HG03175 (cell line): ENCODE measurements around the gene ACBD4.

Source experiments
- ATAC-seq: cut with Tn5 transposase; IDR thresholded peaks from one replicate; pipeline ENCODE4 v1.9.1; 2021; ENCODE audit warnings: mild to moderate bottlenecking, moderate library complexity; ENCODE audit not compliant: unreplicated experiment

Gene ACBD4

DNA sequence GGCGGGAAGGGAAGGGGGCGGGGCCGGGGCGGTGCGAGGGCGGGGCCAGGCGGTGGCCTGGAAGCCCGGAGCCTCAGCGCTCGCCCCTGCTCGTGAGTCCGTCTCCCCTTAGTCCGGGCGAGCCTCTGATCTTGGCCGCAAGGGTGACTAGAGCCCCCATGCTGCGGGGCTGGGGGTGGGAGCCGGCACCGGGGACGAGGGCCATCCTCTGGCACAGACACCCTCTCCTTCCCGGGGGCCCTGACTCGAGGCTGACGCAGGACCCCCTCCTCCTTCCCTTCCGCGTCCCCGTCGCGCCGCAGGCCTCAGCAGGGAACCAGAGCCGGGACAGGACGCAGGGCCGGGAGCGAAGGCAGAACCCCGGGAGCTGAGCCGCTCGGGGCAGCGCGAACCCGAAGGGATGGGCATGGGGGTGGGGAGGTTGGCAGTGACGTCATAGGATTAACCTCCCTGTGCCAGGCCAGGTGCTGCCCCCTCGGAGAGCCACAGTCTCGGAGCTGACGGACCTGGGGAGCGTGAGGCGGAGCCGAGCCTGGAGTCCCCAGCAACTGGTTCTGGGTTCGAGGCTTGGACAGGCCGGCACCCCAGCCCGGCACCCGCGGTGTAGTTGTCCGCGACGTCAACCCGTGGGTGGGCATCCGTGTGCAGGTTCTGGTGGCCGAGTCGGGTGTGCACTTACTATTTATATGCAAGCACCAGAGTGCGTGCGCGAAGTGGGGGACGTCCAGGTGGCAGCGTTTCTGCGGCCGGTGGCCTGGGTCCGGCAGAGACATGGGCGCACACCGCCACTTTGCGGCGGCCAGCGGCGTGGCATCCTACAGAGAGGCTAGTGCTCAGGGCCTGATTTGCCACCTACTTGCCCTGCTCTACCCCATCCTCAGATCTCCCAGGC lies 2.7 kb upstream of the ACBD4 start:
- no peak for ATAC-seq

DNA sequence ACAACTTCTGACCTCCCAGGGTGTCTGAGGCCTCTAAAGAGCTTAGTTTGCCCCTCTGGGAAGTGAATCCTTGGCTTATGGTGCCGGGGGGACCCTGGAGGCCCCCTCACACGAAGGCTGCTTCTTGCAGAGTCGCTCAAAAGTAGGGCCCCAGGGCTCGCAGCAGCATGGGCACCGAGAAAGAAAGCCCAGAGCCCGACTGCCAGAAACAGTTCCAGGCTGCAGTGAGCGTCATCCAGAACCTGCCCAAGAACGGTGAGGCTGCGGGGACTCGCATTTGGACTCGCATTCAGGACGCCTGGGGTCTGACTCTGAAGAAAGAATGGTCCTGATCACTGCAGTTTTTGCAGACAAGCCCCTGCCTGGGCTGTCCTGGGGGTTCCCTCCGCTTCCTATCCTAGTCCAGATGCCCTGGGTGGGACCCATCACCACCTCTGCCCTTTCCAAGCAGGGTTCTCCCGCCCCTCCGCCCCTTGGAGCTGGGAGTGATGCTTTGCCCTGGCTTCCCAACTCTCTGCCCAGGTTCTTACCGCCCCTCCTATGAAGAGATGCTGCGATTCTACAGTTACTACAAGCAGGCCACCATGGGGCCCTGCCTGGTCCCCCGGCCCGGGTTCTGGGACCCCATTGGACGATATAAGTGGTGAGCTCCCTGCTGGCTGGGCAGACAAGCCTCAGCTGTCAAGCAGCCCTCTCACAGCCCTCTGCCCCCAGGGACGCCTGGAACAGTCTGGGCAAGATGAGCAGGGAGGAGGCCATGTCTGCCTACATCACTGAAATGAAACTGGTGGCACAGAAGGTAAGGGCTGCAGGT lies 698 bp downstream of the ACBD4 start:
- ATAC-seq: no peak

DNA sequence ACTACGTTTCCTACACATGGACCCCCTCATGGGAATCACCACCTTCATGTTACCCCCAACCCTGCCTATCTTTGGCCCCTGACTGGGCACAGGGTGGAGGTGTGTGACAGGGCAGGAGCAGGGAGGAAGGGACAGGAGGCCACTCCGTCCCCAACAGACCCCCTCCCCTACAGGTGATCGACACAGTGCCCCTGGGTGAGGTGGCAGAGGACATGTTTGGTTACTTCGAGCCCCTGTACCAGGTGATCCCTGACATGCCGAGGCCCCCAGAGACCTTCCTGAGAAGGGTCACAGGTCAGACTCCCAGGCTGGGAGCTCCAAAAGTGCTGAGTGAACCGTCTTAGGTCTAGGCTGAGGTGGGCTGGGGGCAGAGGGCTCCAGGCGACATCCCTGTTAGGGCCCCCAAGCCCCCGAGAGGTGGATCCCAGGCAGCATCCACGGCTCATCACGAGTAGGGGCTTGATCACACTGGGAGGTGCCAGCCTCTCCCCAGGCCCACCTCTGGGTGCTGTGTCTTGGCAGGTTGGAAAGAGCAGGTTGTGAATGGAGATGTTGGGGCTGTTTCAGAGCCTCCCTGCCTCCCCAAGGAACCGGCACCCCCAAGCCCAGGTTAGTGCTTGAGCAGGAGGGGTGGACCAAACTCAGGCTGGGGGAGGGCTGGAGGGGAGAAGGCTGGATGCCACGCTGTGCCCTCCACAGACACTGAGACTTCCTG lies 1.5 kb downstream of the ACBD4 start:
- no peak for ATAC-seq

DNA sequence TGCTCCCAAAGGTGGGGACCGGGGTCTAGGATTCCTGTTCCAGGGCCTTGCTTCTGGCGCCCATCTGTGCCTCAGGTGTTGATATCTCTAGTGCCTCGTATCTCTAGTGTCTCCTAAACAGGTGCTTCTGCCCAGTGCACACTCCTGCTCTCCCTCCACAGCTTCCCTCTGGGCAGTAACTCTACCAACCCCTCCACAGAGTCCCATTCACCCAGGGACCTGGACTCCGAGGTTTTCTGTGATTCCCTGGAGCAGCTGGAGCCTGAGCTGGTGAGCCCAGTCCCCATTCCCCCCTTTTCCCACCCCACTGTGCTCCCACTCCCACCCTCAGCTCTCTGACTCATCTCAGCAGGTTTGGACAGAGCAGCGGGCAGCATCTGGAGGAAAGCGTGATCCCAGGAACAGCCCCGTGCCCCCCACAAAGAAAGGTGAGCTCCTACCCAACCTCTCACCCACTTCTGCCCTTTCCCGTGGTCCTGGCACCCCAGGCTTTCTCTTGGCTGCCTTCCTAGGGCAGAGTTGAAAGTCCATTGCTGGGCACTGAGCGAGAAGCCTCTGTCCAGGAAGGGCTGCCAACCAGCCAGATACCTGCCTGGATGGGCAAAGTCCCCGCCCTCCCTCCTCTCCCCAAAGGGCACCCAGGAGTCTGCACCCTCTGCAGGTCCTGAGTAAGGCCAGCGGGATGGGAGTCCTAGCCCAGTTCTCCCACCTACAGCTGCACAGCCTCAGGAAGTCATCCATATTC lies 2.2 kb downstream of the ACBD4 start:
- ATAC-seq: no peak

DNA sequence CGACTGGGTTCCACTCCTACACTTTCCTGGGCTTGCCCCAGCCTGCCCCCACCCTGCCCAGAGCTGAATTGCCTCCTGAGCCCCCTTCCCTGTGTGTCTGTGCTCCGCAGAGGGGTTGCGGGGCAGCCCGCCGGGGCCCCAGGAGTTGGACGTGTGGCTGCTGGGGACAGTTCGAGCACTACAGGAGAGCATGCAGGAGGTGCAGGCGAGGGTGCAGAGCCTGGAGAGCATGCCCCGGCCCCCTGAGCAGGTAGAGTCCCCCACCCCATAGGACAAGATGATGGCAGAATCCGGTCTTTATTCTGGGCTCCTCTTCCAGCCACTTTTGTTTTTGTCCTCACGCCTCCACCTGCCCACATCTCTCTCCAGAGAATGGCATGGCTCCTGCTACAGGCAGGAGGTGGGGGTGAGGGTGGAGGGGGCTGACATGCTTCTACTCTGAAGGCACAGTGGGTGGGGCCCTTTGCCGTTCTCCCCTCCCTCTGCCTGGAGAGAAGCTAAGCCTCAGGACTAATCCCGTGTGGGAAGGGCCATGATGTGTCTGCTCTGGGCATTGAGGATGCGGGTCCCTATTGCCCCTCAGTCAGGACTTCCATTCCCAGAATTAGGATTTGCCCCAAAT lies 3.5 kb downstream of the ACBD4 start:
- ATAC-seq: no peak

DNA sequence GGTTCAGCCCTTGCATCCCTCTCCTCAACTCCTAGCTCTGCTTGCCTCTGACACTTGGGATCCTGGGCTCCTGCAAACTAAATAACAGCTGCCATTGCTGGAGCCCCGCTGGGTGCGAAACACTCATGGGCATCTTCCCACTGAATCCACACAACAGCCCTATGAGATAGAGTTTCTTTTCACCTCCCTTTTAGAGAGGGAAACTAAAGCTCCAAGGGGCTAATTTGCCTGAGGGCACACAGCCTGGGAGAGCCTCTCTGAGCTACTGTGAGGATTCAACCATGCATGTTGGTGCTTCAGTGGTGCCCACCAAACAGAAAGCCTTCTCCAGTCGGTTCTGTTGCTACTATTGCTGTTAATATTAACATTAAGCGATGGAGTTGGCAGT lies 4.0 kb downstream of the ACBD4 start:
- no peak for ATAC-seq

DNA sequence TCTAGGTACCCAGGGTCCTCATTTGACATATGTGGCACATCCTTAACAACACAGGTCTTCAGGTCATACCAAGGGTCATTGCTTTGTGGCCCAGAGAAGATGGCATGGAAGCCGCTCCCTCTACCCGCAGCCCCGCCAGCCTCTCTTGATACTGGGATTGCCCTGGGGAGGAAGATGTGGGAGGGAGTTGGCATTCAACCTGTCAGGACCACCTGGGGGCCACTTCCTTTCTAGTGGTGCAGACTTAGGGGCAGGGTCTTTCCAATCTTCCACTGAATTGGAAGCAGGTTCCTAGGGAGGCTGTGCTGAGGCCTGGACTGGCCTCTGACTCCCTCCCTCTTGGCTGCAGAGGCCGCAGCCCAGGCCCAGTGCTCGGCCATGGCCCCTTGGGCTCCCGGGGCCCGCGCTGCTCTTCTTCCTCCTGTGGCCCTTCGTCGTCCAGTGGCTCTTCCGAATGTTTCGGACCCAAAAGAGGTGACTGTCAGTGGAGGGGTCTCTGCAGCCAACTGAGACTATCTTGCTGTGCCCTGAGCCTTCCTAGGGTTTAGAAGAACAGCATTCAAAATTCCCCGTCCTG lies 7.7 kb downstream of the ACBD4 start:
- no peak for ATAC-seq

DNA sequence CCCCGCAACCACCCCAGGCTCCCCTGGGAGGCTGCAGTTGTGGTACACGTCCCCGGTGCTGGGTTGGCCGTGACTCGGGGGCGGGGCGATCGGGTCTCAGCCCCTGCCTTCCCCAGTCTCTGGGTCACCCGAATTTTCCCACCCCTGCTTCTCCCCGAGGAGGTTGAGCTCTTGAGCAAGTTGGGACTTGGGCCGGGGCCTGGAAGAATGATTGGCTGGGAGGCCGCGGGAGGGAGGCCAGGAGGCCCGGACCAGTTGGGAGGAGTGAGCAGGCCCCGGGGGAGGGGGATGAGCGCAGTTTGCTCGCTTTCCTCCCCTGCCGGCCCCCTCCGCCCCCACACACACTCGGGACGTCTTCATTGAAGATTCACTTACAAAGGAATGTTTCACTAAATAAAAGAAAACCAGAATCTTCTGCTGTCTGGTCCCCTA lies 8.3 kb downstream of the ACBD4 start:
- ATAC-seq: no peak

DNA sequence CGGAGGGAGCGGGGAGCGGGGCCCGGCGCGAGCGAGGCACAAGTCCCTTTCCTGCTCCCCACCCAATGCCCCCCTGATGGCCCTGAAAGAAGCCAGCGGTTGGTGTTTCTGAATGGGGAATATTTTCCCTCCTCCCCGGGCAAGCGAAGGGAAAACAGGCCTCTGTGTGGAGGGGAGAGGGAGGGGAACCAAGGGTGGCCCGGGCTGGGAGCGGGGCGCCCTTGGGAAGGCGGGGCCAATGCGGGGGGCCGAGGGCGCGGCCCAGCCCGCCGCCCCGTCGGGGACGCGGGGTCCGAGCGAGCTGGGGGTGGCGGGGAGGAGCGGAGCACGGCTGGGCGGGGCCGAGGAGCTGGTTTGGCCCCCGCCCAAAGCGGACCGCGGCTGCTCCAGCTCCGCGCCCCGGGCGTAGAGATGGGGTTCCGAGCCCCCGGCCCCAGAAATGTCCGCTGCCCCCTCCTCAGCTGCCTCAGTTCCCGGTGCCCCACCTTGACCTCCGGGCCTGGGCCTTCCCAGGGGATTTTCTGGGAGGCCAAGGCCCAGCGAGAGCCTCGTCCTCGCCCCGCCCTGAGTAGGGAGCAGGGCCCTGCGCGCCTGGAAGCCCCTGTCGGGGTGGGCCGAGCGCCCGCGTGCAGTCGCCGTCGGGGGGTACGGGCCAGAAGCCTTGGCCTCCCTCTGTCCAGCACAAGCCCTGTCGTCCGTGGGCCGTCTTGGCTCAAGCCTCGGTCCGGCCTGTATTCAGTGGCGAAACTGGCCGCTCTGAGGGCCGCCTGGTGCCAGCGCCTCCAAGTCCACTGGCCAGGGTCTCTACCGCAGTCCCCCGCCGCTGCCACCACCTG lies 8.9 kb downstream of the ACBD4 start:
- no peak for ATAC-seq

DNA sequence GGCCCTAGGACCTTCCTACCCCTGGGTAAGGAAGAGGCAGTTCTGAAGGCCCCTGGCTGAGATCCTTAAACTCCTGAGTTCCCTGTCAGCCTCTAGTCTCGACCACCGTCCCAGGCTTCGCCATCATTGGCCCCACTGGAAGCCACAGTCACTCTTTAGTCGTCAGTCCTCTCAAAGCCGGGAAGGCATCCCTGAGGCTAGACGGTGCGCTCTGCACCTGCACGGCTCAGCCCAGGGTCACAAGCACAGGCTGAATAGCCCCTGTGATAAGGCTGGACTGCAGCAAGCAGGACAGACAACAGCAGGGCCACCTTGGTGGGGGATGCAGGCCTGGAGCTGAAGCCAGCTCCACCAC lies 9.5 kb downstream of the ACBD4 start:
- no peak for ATAC-seq

DNA sequence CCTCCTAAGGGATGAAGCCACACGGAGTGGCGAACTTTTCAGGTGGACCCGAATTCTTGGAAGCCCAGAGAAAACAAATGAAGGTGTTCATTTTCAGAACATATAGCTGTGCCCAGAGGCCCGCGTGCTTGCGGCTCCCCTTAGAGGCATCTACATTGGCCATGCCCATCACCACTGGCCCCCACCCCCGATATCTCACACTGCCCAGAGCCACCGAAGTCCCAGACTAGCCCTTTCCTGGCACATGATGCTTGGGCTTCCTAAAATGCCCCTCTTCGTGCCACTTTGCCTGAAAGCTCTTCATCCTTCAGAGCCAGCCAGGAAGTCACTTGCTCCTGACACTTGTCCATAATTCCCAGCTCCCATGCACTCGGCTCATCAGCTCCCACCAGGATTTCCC lies 10.7 kb downstream of the ACBD4 start:
- no peak for ATAC-seq

DNA sequence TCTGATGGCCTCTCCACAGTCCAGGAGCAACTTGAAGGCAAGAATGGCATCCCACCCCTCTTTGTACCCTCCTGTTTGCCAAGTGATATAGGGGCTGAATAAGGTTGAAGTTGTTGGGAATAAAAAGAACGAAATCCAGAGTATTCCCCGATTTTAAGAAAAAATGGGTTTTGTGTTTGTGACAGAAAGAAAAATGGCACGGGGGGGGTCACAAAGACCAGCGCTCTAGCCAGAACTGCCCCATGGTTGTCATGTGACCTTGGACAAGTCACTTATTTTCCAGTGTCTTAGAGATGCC lies 11.1 kb downstream of the ACBD4 start:
- no peak for ATAC-seq

DNA sequence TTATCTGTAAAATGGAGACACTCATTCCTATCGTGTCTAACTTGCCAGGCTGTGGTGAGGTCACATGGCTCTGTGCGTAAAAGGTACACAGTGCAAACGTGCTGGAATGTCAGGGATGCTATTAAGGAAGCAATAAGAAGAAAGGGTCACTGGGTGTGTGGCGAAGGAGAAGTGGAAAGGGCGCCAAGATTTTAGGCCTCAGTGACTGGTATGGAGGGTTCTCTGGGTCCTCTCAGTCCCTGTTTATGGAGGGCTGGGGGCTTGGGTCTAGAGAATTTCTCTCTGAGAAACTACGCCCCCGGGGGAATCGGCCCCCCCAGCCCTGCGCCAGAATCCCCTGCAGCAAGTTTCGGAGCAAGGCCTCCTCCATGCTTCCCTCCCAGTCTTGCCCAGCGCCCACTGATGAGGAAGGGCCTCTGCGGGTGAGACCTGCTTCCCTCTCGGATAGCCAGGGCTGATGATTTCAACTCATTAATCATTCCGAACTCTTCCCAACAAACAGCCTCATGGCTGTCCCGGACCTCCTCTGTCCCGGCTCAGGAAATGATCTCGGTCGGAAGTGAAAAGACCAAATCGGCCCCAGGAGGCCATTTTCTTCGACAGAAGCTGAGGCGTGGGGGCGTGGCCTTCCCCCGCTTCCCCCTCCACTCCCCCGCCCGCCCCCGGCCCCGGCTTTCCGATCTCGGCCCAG lies 11.5 kb downstream of the ACBD4 start:
- no peak for ATAC-seq

DNA sequence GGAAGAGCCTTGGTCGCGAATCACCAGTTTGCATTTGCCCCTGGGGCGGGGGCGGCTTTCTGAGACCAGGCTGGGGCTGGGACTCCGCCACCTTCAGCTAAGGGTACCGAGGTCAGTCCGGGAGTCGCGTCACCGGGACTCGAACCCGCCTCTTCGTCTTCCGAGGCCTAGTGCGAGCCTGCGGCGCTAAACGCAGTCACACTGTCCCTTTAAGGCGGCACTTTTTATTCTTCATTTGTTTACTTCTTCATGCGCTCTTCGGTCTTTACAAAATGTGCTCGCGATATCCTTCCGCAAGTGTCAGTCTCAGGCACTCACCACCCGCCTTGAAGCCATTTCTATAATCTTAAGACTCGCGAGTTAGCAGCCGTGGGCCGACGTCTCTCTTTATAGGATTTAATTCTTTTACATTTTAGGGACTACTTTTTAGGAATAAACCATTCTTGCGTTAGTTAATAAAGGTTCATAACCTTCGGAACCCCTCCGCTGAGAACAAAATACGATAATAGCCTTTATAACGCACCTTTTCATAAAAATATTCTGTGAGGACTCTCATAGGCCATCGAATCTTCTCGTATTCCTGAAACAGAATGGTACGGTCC lies 12.2 kb downstream of the ACBD4 start:
- no peak for ATAC-seq

DNA sequence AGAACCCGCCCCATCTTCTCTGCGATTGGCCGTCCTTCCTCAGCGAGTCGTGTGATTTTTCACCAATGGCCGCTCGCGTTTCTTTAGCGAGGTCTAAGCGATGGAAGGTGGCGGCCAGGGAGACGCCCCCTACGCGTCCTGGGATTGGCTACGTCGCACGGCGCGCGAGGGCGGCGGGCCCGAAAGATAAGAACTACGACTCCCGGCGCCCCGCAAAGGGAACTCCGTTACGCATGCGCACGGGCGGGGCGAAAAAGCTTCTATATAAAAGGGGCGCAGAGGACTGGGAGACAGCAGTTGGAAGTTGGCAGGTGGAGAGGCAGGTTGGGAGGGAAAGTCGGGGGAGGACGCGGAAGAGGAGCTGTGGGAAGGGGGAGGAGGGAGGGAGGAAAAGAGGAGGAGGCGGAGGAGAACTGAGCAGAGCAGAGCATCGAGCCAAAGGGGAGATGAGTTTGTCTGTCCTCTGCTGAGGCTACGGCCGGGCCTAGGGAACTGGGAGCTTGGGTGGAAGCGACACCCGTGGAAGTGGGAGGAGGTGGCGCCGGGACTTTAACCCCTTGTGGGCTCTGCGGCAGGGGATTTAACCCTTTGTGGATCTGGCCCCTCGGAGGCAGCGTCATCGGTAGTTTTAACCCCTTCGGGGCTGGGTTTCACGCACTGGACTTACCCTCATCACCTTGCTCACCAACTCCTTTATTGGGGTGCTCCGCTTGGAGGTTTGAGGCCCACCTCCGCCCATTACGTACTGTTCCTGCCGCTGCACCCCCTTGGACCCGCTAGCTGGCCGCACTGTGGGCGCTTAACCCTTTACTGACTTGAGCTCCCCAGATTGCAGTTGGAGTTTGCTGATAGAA lies 12.9 kb downstream of the ACBD4 start, which contains the start of gene HEXIM1:
Gene HEXIM1, plus strand, starts transcription at position 293 of the 854 bp plus-strand sequence. CDS start 716 bp downstream, outside the sequence.
- peak; percentile 75 for ATAC-seq

DNA sequence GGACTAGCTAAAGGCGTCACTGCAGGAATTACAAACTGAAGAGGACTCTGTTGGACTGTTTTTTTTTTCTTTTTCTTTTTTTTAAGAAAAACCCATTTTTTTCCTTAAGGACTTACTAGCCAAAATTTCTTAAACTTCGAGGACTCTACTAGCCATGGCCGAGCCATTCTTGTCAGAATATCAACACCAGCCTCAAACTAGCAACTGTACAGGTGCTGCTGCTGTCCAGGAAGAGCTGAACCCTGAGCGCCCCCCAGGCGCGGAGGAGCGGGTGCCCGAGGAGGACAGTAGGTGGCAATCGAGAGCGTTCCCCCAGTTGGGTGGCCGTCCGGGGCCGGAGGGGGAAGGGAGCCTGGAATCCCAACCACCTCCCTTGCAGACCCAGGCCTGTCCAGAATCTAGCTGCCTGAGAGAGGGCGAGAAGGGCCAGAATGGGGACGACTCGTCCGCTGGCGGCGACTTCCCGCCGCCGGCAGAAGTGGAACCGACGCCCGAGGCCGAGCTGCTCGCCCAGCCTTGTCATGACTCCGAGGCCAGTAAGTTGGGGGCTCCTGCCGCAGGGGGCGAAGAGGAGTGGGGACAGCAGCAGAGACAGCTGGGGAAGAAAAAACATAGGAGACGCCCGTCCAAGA lies 13.7 kb downstream of the ACBD4 start:
- no peak for ATAC-seq
